Measurements from ENCODE around the gene ZC3H7B. TPM values are rescaled to one million over a fixed set of nuclear protein-coding genes. Genes with fewer than 3 reads are reported as not detected.

Gene ZC3H7B
- total RNA-seq, 1 donor from 2014 or later = 66.7 TPM

GRCh38 chr22:41403532-41404318 is 102.4 kb downstream of the ZC3H7B start:
- Histone ChIP-seq H3K9ac (ENCODE audit: low read length) (no peak overlapping the region), H3K4me1 (ENCODE audit: insufficient read depth, low read length) (peaks cover 9% of the 10 kb centered on the region), H3K4me3 (ENCODE audit: insufficient read depth, low read depth, low read length) (no peak overlapping the region), H3K36me3 (ENCODE audit: insufficient read depth, low read length) (no peaks in the 10 kb centered on the region), H3K79me2 (ENCODE audit: insufficient read depth, low read length) (no peaks in the 10 kb centered on the region), H3K9me3 (ENCODE audit: insufficient read depth, low read depth, low read length) (no peaks in the 10 kb centered on the region), H3K27ac (ENCODE audit: low read depth, low read length) (no peak overlapping the region), H4K20me1 (ENCODE audit: insufficient read depth, low read length) (no peaks in the 10 kb centered on the region), H3K4me2 (ENCODE audit: low read length) (peak overlapping the region; percentile 37), H2AFZ (ENCODE audit: low read depth, low read length) (peak overlapping the region; percentile 73), H3K27me3 (ENCODE audit: insufficient read depth, low read length) (no peaks in the 10 kb centered on the region)
- TF ChIP-seq CTCF (IDR thresholded peaks at IDR 0.05; ENCODE audit: insufficient read depth, low read depth, low read length) (peak; percentile 89), EZH2 (IDR thresholded peaks at IDR 0.05; ENCODE audit: insufficient read depth, low read length) (no peak)
- FAIRE-seq (peak; percentile 41), DNase-seq (ENCODE audit: low read depth) (peak; percentile 57)
- Mint-ChIP-seq H3K36me3 (ENCODE audit: low read depth, unreplicated experiment) (peaks cover 3% of the 10 kb centered on the region), H3K9me3 (ENCODE audit: unreplicated experiment) (no peaks in the 10 kb centered on the region), H3K27me3 (ENCODE audit: low read depth, unreplicated experiment) (peaks cover 2% of the 10 kb centered on the region), H3K4me3 (ENCODE audit: unreplicated experiment) (peak overlapping the region; percentile 47), H3K4me1 (ENCODE audit: low read depth, unreplicated experiment) (no peaks in the 10 kb centered on the region), H3K27ac (ENCODE audit: unreplicated experiment) (no peak overlapping the region)

GRCh38 chr22:41405588-41405987 is 104.3 kb downstream of the ZC3H7B start:
- Mint-ChIP-seq H3K36me3 (ENCODE audit: low read depth, unreplicated experiment) (no peaks in the 10 kb centered on the region), H3K4me1 (ENCODE audit: low read depth, unreplicated experiment) (no peaks in the 10 kb centered on the region), H3K27ac (ENCODE audit: unreplicated experiment) (no peak overlapping the region), H3K27me3 (ENCODE audit: low read depth, unreplicated experiment) (peaks cover 2% of the 10 kb centered on the region), H3K4me3 (ENCODE audit: unreplicated experiment) (no peak overlapping the region), H3K9me3 (ENCODE audit: unreplicated experiment) (no peaks in the 10 kb centered on the region)
- Histone ChIP-seq H3K9me3 (ENCODE audit: insufficient read depth, low read depth, low read length) (no peaks in the 10 kb centered on the region), H3K27ac (ENCODE audit: low read depth, low read length) (no peak overlapping the region), H3K4me2 (ENCODE audit: low read length) (no peak overlapping the region), H3K36me3 (ENCODE audit: insufficient read depth, low read length) (no peaks in the 10 kb centered on the region), H3K4me1 (ENCODE audit: insufficient read depth, low read length) (peaks cover 9% of the 10 kb centered on the region), H2AFZ (ENCODE audit: low read depth, low read length) (no peak overlapping the region), H3K79me2 (ENCODE audit: insufficient read depth, low read length) (no peaks in the 10 kb centered on the region), H4K20me1 (ENCODE audit: insufficient read depth, low read length) (no peaks in the 10 kb centered on the region), H3K4me3 (ENCODE audit: insufficient read depth, low read depth, low read length) (no peak overlapping the region), H3K9ac (ENCODE audit: low read length) (no peak overlapping the region), H3K27me3 (ENCODE audit: insufficient read depth, low read length) (no peaks in the 10 kb centered on the region)
- DNase-seq (ENCODE audit: low read depth) = no peak
- no peak for TF ChIP-seq EZH2 (IDR thresholded peaks at IDR 0.05; ENCODE audit: insufficient read depth, low read length)
- TF ChIP-seq CTCF (IDR thresholded peaks at IDR 0.05; ENCODE audit: insufficient read depth, low read depth, low read length) = no peak
- FAIRE-seq = no peak

DNA sequence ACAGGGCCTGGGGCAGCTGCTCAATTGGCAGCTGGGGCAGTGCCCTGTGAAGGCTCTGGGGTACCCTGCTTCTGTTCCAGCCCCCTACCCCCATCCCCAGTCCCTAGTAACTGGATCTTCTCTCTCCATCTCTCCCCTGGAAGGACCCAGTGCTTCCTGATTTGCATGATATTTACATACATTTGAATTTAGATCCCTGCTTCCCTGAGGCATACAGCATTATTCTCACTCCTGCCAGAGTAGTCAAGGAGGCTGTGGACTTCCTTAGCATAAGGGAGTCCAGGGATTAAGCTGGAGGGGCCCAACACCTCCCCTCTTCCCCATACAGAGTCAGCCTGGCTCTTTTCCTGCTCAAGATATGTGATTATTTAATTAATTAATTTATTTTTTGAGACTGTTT is 105.1 kb downstream of the ZC3H7B start:
- Mint-ChIP-seq H3K4me3 (ENCODE audit: unreplicated experiment) (no peak overlapping the region), H3K36me3 (ENCODE audit: low read depth, unreplicated experiment) (no peaks in the 10 kb centered on the region), H3K27me3 (ENCODE audit: low read depth, unreplicated experiment) (peaks cover 2% of the 10 kb centered on the region), H3K27ac (ENCODE audit: unreplicated experiment) (no peak overlapping the region), H3K4me1 (ENCODE audit: low read depth, unreplicated experiment) (no peaks in the 10 kb centered on the region), H3K9me3 (ENCODE audit: unreplicated experiment) (no peaks in the 10 kb centered on the region)
- H4K20me1 ChIP-seq (ENCODE audit: insufficient read depth, low read length) = no peaks in the 10 kb centered on the region
- DNase-seq (ENCODE audit: low read depth) (no peak), FAIRE-seq (no peak)
- H3K36me3 ChIP-seq (ENCODE audit: insufficient read depth, low read length) = no peaks in the 10 kb centered on the region
- H3K9me3 ChIP-seq (ENCODE audit: insufficient read depth, low read depth, low read length) = no peaks in the 10 kb centered on the region
- no peak overlapping the region for H3K9ac ChIP-seq (ENCODE audit: low read length)
- no peak overlapping the region for H3K27ac ChIP-seq (ENCODE audit: low read depth, low read length)
- TF ChIP-seq CTCF (IDR thresholded peaks at IDR 0.05; ENCODE audit: insufficient read depth, low read depth, low read length) (no peak), EZH2 (IDR thresholded peaks at IDR 0.05; ENCODE audit: insufficient read depth, low read length) (no peak)
- no peak overlapping the region for H2AFZ ChIP-seq (ENCODE audit: low read depth, low read length)
- H3K79me2 ChIP-seq (ENCODE audit: insufficient read depth, low read length) = no peaks in the 10 kb centered on the region
- no peak overlapping the region for H3K4me2 ChIP-seq (ENCODE audit: low read length)
- peaks cover 9% of the 10 kb centered on the region for H3K4me1 ChIP-seq (ENCODE audit: insufficient read depth, low read length)
- H3K27me3 ChIP-seq (ENCODE audit: insufficient read depth, low read length) = no peaks in the 10 kb centered on the region
- H3K4me3 ChIP-seq (ENCODE audit: insufficient read depth, low read depth, low read length) = no peak overlapping the region
